B cell (primary cell): Measurements from ENCODE around the gene ABCA7.

Experiments used
- EZH2 ChIP-seq: IDR thresholded peaks from 2 replicates; pipeline ENCODE4 v1.6.1; 2012; ENCODE audit warnings: borderline replicate concordance, low read depth, mild to moderate bottlenecking, moderate library complexity, low read length; ENCODE audit not compliant: insufficient read depth, poor library complexity, severe bottlenecking
- TF ChIP-seq, protein P1 (sequence below): fragments of 200-600 bp; IDR thresholded peaks from one replicate; pipeline ENCODE4 v1.8.0; 2022; ENCODE audit warnings: antibody characterized with exemption, mild to moderate bottlenecking

DNA sequence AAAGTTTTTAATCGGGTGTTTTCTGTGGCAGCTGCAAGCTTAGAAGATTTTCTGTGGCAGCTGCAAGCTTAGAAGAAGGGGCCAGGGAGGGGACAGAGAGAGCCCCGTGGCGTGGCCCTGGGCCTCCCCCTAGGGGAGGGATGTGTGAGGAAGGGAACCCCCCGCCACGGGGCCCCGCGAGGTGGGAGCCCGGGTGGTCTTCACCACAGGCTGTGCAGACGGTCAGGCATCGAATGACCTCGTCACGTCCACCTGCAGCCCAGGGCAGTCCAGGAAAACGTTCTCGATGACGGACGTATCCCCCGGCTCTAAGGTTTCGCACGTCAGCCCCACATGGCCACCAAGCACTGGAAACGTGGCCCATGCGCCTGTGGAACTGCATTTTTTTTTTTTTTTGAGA, 46.7 kb downstream of the ABCA7 start:
- TF ChIP-seq, protein P1, sequence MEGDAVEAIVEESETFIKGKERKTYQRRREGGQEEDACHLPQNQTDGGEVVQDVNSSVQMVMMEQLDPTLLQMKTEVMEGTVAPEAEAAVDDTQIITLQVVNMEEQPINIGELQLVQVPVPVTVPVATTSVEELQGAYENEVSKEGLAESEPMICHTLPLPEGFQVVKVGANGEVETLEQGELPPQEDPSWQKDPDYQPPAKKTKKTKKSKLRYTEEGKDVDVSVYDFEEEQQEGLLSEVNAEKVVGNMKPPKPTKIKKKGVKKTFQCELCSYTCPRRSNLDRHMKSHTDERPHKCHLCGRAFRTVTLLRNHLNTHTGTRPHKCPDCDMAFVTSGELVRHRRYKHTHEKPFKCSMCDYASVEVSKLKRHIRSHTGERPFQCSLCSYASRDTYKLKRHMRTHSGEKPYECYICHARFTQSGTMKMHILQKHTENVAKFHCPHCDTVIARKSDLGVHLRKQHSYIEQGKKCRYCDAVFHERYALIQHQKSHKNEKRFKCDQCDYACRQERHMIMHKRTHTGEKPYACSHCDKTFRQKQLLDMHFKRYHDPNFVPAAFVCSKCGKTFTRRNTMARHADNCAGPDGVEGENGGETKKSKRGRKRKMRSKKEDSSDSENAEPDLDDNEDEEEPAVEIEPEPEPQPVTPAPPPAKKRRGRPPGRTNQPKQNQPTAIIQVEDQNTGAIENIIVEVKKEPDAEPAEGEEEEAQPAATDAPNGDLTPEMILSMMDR = no peak
- TF ChIP-seq EZH2 = no peak
